Spleen (tissue), 7 donors: ENCODE measurements around the gene CRKL.

Experiments used
- CTCF ChIP-seq, 11 experiments: fragments of 200-600 bp in 7 of 11; fragments of 450-650 bp in 4 of 11; sonication (generic) in 4 of 11; IDR thresholded peaks in 8 of 11; conservative IDR thresholded peaks in 3 of 11; 1 replicate in 7 of 11; 2 replicates in 4 of 11; pipeline versions ENCODE4 v1.4.0 to v1.8.0; 2016 to 2021; ENCODE audit warnings: antibody characterized with exemption in 11 of 11, inconsistent platforms in 4 of 11, mild to moderate bottlenecking in 1 of 11
- POLR2AphosphoS5 ChIP-seq, 3 donors: sonication (generic); formaldehyde crosslinking; IDR thresholded peaks; one replicate each; pipeline ENCODE4 v1.5.1; 2017; ENCODE audit warnings: antibody characterized with exemption in 3 of 3
- donor health status: DM: no; HTN: no; CAD: no; lungs with moderate emphysema.
- donor health status: DM: no; HTN: no; CAD: no.
- donor health status: DM: no; HTN: no; CAD: no.

DNA sequence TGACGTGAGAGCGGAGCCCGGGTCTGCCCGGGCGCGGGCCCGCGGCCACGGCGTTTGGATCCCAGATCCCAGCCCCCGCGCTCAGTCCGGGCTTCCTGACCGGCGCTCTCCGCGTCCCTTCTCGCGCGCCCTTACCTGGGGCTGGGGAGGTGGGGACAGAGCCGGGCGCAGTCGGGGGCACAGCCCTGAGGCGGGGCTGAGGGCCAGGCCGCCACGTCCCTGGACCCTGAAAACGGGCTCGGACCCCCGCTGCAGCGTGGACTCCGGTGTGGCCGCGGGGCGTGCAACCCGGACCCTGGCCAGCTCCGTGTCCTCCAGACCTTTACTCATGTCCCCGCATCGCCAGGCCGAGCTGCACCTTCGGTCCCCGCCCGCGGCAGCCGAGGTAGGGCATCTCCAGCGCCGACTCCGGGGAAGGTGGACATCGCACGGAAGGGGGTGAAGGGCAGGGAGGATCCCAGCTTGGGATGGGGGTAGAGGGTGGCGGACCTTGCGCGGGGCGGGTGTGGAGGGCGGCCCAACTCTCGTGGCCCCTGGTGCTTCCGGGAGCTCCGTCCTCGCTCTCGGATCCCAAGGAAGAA, 40.0 kb downstream of the CRKL start:
- no peak for TF ChIP-seq CTCF (IDR thresholded peaks at IDR 0.05 in 8 of 11, conservative IDR thresholded peaks at IDR 0.05 in 3 of 11)
- peak in 1 of 3 donors; percentile 63 for TF ChIP-seq POLR2AphosphoS5 (IDR thresholded peaks at IDR 0.05)
